GM18511 (cell line): ENCODE measurements around the gene COL7A1.
A peak's percentile ranks its signal among the peaks of the same experiment; 100 is the strongest.

Source experiments
- ATAC-seq: cut with Tn5 transposase; IDR thresholded peaks from one replicate; pipeline ENCODE4 v1.9.1; 2021; ENCODE audit warnings: mild to moderate bottlenecking, moderate library complexity; ENCODE audit not compliant: unreplicated experiment

COL7A1 gene

GRCh38 chr3:48595075-48595525 is at the start of gene COL7A1:
Gene COL7A1 (minus strand): TSS chr3:48595329. CDS start chr3:48595159, 170 bp downstream.
- ATAC-seq, result no peak

GRCh38 chr3:48642605-48643004 is 47.5 kb upstream of the COL7A1 start:
- no peak for ATAC-seq

- no peak for ATAC-seq
Measured at GRCh38 chr3:48641396-48641795, 46.3 kb upstream of the COL7A1 start.

- no peak for ATAC-seq
Measured at GRCh38 chr3:48639944-48640606, 44.9 kb upstream of the COL7A1 start.

- ATAC-seq, result no peak
Measured at GRCh38 chr3:48637305-48637704, 42.2 kb upstream of the COL7A1 start.

- ATAC-seq, result no peak
Measured at GRCh38 chr3:48636149-48636655, 41.1 kb upstream of the COL7A1 start.

GRCh38 chr3:48635222-48636021 is 40.3 kb upstream of the COL7A1 start, which contains the start of gene SLC26A6:
Gene SLC26A6 (minus strand): TSS chr3:48635461. CDS start chr3:48635393, 68 bp downstream.
- peak; percentile 93 for ATAC-seq

GRCh38 chr3:48634661-48635221 is 39.6 kb upstream of the COL7A1 start:
- ATAC-seq, result peak; percentile 31

- ATAC-seq, result no peak
Measured at GRCh38 chr3:48633743-48634142, 38.6 kb upstream of the COL7A1 start.

GRCh38 chr3:48633256-48633655 is 38.1 kb upstream of the COL7A1 start:
- ATAC-seq, result no peak

GRCh38 chr3:48631516-48632448 is 36.7 kb upstream of the COL7A1 start:
- no peak for ATAC-seq

- ATAC-seq, result no peak
Measured at GRCh38 chr3:48630833-48631232, 35.7 kb upstream of the COL7A1 start.

GRCh38 chr3:48630407-48630806 is 35.3 kb upstream of the COL7A1 start:
- ATAC-seq, result no peak

GRCh38 chr3:48629894-48630293 is 34.8 kb upstream of the COL7A1 start:
- no peak for ATAC-seq

- ATAC-seq, result no peak
Measured at GRCh38 chr3:48628277-48629017, 33.3 kb upstream of the COL7A1 start.

- no peak for ATAC-seq
Measured at GRCh38 chr3:48625600-48625999, 30.5 kb upstream of the COL7A1 start.

- ATAC-seq, result no peak
Measured at GRCh38 chr3:48624767-48625166, 29.6 kb upstream of the COL7A1 start.

GRCh38 chr3:48623851-48624547 is 28.9 kb upstream of the COL7A1 start:
- ATAC-seq, result no peak

- ATAC-seq, result no peak
Measured at GRCh38 chr3:48621461-48621869, 26.3 kb upstream of the COL7A1 start, which contains the start of gene TMEM89. Gene TMEM89 (minus strand): TSS chr3:48621769. CDS start chr3:48621756, 13 bp downstream.
